Lower lobe of right lung (tissue), 2 donors: ENCODE results near the gene TJP1. TPM values are rescaled to one million over a fixed set of nuclear protein-coding genes. Genes with fewer than 3 reads are reported as not detected.

ENCODE experiments used
- ATAC-seq, 2 donors: fragments of 200-7000 bp; cut with Tn5 transposase; one replicate each; pipeline ENCODE4 v1.9.1; 2020 to 2022; ENCODE audit warnings: mild to moderate bottlenecking in 2 of 2, moderate library complexity in 2 of 2
- DNase-seq: peaks from one replicate; pipeline ENCODE4 v3.0.0-alpha.2; 2020
- H3K27ac ChIP-seq: fragments of 200-600 bp; one replicate; pipeline ENCODE4 v1.8.0; 2022
- H3K27me3 ChIP-seq: fragments of 200-600 bp; one replicate; pipeline ENCODE4 v1.8.0; 2022; ENCODE audit warnings: low read depth
- H3K36me3 ChIP-seq: fragments of 200-600 bp; one replicate; pipeline ENCODE4 v1.8.0; 2022; ENCODE audit warnings: mild to moderate bottlenecking
- H3K4me1 ChIP-seq: fragments of 200-600 bp; one replicate; pipeline ENCODE4 v1.8.0; 2022
- H3K4me3 ChIP-seq: fragments of 200-600 bp; one replicate; pipeline ENCODE4 v1.8.0; 2022; ENCODE audit warnings: mild to moderate bottlenecking
- H3K9me3 ChIP-seq: fragments of 200-600 bp; one replicate; pipeline ENCODE4 v1.8.0; 2022
- CTCF ChIP-seq: fragments of 200-600 bp; IDR thresholded peaks from one replicate; pipeline ENCODE4 v1.8.0; 2022; ENCODE audit warnings: antibody characterized with exemption, mild to moderate bottlenecking
- intact Hi-C: fragments of 100-400 bp; cut with DNase I; formaldehyde crosslinking; loops from one replicate; pipeline ENCODE4 v1.11.0; 2022
- total RNA-seq: library from RNA; stranded (reverse); fragmentation: NEBNext Ultra II Directional; extraction: Animal tissue kit (Norgen Biotek cat#: 25700); gene quantifications from one replicate; pipeline ENCODE4 v1.2.1, GENCODE V29; 2021
- donor health status: DM: no; HTN: yes; CAD: no; lungs with severe emphysema.

TJP1 gene
- total RNA-seq, 1 donor from 2014 or later = 115 TPM

- no peak for ATAC-seq
- H3K27me3 ChIP-seq = no peaks in the 10 kb centered on the region
- no peak for DNase-seq
- H3K9me3 ChIP-seq = no peaks in the 10 kb centered on the region
- intact Hi-C loops = no loop called here
- no peak overlapping the region for H3K27ac ChIP-seq
- no peak overlapping the region for H3K4me3 ChIP-seq
- TF ChIP-seq CTCF = no peak
- H3K4me1 ChIP-seq = no peaks in the 10 kb centered on the region
- H3K36me3 ChIP-seq = peaks cover 86% of the 10 kb centered on the region
These were observed 93.8 kb downstream of the TJP1 start for GRCh38 chr15:29728418-29728817.

GRCh38 chr15:29727871-29728270 is 94.4 kb downstream of the TJP1 start:
- no peaks in the 10 kb centered on the region for H3K4me1 ChIP-seq
- no peak overlapping the region for H3K27ac ChIP-seq
- H3K9me3 ChIP-seq = peaks cover under 1% of the 10 kb centered on the region
- no peak overlapping the region for H3K4me3 ChIP-seq
- ATAC-seq (no peak), DNase-seq (no peak)
- H3K36me3 ChIP-seq = peaks cover 86% of the 10 kb centered on the region
- intact Hi-C loops = no loop called here
- no peaks in the 10 kb centered on the region for H3K27me3 ChIP-seq
- no peak for TF ChIP-seq CTCF

- intact Hi-C loops = no loop called here
- no peaks in the 10 kb centered on the region for H3K4me1 ChIP-seq
- no peak for TF ChIP-seq CTCF
- DNase-seq (no peak), ATAC-seq (no peak)
- no peak overlapping the region for H3K4me3 ChIP-seq
- peaks cover 14% of the 10 kb centered on the region for H3K9me3 ChIP-seq
- no peak overlapping the region for H3K27ac ChIP-seq
- H3K27me3 ChIP-seq = no peaks in the 10 kb centered on the region
- peaks cover 86% of the 10 kb centered on the region for H3K36me3 ChIP-seq
These were observed 95.7 kb downstream of the TJP1 start for GRCh38 chr15:29726553-29726952.

GRCh38 chr15:29724026-29724425 is 98.2 kb downstream of the TJP1 start:
- Histone ChIP-seq H3K36me3 (peaks cover 96% of the 10 kb centered on the region), H3K27ac (no peak overlapping the region)
- intact Hi-C loops = no loop called here

GRCh38 chr15:29713784-29714183 is 108.5 kb downstream of the TJP1 start:
- ATAC-seq = no peak

More at GRCh38 chr15:29724026-29724425, 98.2 kb downstream of the TJP1 start:
- DNase-seq (no peak), ATAC-seq (no peak)
- peaks cover 14% of the 10 kb centered on the region for H3K9me3 ChIP-seq
- no peak for TF ChIP-seq CTCF
- no peaks in the 10 kb centered on the region for H3K27me3 ChIP-seq
- no peaks in the 10 kb centered on the region for H3K4me1 ChIP-seq
- no peak overlapping the region for H3K4me3 ChIP-seq

More at GRCh38 chr15:29713784-29714183, 108.5 kb downstream of the TJP1 start:
- H3K27me3 ChIP-seq = no peaks in the 10 kb centered on the region
- no peak for TF ChIP-seq CTCF
- no peaks in the 10 kb centered on the region for H3K4me1 ChIP-seq
- H3K9me3 ChIP-seq = no peaks in the 10 kb centered on the region
- DNase-seq = no peak
- no peak overlapping the region for H3K4me3 ChIP-seq
- peaks cover 91% of the 10 kb centered on the region for H3K36me3 ChIP-seq
- intact Hi-C loops = no loop called here
- H3K27ac ChIP-seq = no peak overlapping the region
